ENCODE measurements around the gene ZBTB7C.

DNA sequence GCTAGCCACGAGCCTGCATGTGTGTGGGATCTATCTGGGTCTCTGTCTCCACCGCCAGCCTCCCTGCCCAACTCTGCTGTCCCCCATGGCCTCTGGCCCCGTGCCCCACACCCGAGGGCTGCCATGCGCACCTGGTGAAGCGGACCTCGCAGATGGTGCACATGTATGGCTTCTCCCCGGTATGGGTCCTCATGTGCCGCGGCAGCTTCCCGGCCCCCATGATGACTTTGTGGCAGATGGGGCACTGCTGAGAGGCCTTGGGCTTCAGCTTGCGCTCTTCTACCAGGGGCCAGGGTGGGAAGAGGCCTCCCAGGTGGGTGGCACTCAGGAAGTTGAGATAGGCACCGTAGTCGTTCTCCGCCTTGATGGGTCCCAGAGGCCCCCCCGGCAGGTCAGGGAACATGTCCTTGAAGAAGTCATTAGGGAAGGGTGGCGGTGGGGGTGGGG, 369.4 kb downstream of the ZBTB7C start:
- no peak for TF ChIP-seq EZH2phosphoT487 (IDR thresholded peaks at IDR 0.05; ENCODE audit: borderline replicate concordance, low read depth, low read length)
- TF ChIP-seq, protein P1, sequence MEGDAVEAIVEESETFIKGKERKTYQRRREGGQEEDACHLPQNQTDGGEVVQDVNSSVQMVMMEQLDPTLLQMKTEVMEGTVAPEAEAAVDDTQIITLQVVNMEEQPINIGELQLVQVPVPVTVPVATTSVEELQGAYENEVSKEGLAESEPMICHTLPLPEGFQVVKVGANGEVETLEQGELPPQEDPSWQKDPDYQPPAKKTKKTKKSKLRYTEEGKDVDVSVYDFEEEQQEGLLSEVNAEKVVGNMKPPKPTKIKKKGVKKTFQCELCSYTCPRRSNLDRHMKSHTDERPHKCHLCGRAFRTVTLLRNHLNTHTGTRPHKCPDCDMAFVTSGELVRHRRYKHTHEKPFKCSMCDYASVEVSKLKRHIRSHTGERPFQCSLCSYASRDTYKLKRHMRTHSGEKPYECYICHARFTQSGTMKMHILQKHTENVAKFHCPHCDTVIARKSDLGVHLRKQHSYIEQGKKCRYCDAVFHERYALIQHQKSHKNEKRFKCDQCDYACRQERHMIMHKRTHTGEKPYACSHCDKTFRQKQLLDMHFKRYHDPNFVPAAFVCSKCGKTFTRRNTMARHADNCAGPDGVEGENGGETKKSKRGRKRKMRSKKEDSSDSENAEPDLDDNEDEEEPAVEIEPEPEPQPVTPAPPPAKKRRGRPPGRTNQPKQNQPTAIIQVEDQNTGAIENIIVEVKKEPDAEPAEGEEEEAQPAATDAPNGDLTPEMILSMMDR (conservative IDR thresholded peaks at IDR 0.05; ENCODE audit: low read length), result no peak

All from OCI-LY7 (cell line).